AG04450 (cell line): Measurements from ENCODE around the gene MED7. TPM values are rescaled to one million over a fixed set of nuclear protein-coding genes. Genes with fewer than 3 reads are reported as not detected.

Experiments used
- CTCF ChIA-PET: fragments of 300-600, 350-600 bp; formaldehyde crosslinking; extraction: SDS; loops from one replicate; lab custom pipeline; 2022; ENCODE audit warnings: antibody characterized with exemption, inconsistent platforms; lab: Charles Lee
- POLR2A ChIA-PET: fragments of 350-600 bp; formaldehyde crosslinking; extraction: SDS; loops from one replicate; lab custom pipeline; 2021; ENCODE audit warnings: antibody characterized with exemption, inconsistent platforms; lab: Yijun Ruan, JAX
- DNase-seq: peaks from one replicate; pipeline ENCODE4 v3.0.0-alpha.2; 2011; ENCODE audit warnings: low read depth, low spot score
- H3K27ac ChIP-seq: one replicate; pipeline ENCODE4 v1.5.1; 2012; ENCODE audit warnings: low read depth, low read length, control low read depth
- H3K27me3 ChIP-seq: one replicate; pipeline ENCODE4 v1.6.0; 2012; ENCODE audit warnings: low read length; ENCODE audit not compliant: control insufficient read depth, insufficient read depth
- H3K4me3 ChIP-seq: 2 replicates; pipeline ENCODE4 v1.5.1; 2011; ENCODE audit warnings: mild to moderate bottlenecking, low read depth, low read length, control low read depth
- H3K9me3 ChIP-seq: 2 replicates; pipeline ENCODE4 v1.5.1; 2012; ENCODE audit warnings: low read length; ENCODE audit not compliant: control insufficient read depth, insufficient read depth
- polyA plus RNA-seq: library from polyadenylated mRNA; depleted of rRNA; stranded (reverse); fragments of >200 nt; gene quantifications from 2 replicates; pipeline ENCODE4 v1.2.3, GENCODE V29; 2011
- TF ChIP-seq, protein P1 (sequence below): IDR thresholded peaks from 2 replicates; pipeline ENCODE4 v1.5.1; 2011; ENCODE audit warnings: low read depth, low read length, control low read depth, inconsistent platforms

The MED7 gene
- polyA plus RNA-seq, 1 experiment: 16.4 TPM

DNA sequence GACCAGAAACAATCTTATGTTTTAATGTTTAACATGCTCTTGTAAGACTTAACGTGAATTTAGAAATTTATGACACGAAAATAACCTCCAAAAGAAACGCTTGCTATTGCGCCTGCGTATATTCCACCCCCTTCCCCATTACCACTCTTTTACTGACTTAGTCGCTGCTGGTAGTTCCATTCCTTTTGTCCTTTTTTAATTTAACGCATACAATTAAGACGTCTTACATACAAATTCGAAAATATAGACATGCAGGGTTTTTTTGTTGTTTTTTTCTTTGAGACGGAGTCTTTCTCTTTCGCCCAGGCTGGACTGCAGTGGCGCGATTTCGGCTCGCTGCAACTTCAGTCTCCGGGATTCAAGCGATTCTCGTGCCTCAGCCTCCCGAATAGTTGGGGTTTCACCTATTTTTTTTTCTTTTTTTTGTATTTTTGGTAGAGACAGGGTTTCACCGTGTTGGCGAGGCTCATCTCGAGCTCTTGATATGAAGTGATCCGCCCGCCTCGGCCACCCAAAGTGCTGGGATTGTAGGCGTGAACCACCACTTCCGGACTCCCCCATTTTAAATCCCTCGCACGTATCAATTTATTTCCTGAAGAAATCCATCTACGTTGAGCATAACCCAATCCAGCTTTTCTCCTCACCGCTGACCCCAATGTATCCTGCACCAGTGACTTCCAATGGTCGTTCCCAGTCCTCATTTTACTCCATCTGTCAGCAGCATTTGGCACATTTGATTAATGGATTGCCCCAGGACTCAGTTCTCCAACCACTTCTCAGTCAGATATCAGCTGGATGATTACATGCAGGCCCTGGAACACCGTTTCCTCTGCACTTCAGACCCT, 684 bp upstream of the MED7 start:
- no peaks in the 10 kb centered on the region for H3K27me3 ChIP-seq
- TF ChIP-seq, protein P1, sequence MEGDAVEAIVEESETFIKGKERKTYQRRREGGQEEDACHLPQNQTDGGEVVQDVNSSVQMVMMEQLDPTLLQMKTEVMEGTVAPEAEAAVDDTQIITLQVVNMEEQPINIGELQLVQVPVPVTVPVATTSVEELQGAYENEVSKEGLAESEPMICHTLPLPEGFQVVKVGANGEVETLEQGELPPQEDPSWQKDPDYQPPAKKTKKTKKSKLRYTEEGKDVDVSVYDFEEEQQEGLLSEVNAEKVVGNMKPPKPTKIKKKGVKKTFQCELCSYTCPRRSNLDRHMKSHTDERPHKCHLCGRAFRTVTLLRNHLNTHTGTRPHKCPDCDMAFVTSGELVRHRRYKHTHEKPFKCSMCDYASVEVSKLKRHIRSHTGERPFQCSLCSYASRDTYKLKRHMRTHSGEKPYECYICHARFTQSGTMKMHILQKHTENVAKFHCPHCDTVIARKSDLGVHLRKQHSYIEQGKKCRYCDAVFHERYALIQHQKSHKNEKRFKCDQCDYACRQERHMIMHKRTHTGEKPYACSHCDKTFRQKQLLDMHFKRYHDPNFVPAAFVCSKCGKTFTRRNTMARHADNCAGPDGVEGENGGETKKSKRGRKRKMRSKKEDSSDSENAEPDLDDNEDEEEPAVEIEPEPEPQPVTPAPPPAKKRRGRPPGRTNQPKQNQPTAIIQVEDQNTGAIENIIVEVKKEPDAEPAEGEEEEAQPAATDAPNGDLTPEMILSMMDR: no peak
- ChIA-PET CTCF (interaction anchor here (0.9 to 4.0 kb wide), 3 partner anchors 11 to 600 kb away, joined by 4 to 28 read pairs (median 4); partner anchors contain the start of gene LSM11), POLR2A (interaction anchor here (0.6 to 1.4 kb wide), 4 partner anchors 11 to 979 kb away, joined by 3 to 6 read pairs (median 4); partner anchors contain the start of gene THG1L)
- H3K27ac ChIP-seq: peak overlapping the region; percentile 71
- H3K4me3 ChIP-seq: peak overlapping the region; percentile 98
- DNase-seq: no peak
- H3K9me3 ChIP-seq: no peaks in the 10 kb centered on the region; the same call in 1 of the 2 replicates

DNA sequence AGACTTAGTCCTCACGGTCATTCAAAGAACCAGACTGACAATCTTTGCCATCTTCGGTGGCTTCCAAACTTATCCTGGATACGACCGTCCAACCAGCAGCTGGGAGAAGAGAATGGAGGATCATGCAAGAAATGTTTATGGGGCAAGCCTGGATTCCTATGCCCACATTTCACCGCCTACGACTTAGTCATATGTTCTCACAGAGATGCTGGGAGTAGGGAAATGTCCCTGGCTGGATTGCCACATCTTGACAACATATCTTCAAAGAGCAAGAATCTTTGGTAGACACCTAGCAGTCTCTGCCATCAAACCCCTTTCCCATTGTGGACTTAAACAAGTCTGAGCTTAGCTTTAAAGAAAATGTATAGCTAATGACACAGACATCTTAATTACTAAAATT, 5.0 kb downstream of the MED7 start:
- POLR2A ChIA-PET: no interaction called here
- no peak for DNase-seq
- Histone ChIP-seq H3K9me3 (no peaks in the 10 kb centered on the region; the same call in 1 of the 2 replicates), H3K4me3 (no peak overlapping the region), H3K27me3 (no peaks in the 10 kb centered on the region), H3K27ac (no peak overlapping the region)
- CTCF ChIA-PET: interaction anchor here (0.9 to 2.0 kb wide), 6 partner anchors 8 to 1999 kb away, joined by 3 to 11 read pairs (median 4); no protein-coding TSS in a partner anchor
- TF ChIP-seq, protein P1: no peak

DNA sequence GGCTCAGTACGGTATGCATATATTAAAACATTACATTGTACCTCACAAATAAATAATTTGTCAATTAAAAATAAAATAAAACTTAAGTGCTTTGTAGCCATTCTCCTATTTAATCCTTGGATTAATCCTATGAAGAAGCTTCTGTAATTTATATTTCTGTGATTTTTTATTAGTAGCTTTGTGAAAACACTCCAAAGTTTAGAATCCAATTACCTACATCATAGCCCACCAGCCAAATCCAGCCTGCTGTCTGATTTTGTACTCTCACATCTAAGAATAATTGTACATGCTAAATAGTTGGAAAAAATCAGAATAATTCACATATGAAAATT, 10.4 kb downstream of the MED7 start:
- TF ChIP-seq, protein P1: no peak
- Histone ChIP-seq H3K9me3 (no peaks in the 10 kb centered on the region), H3K27me3 (no peaks in the 10 kb centered on the region), H3K4me3 (no peak overlapping the region), H3K27ac (no peak overlapping the region)
- CTCF ChIA-PET: interaction anchor here (0.5 to 3.2 kb wide), 13 partner anchors 10 to 1996 kb away, joined by 3 to 56 read pairs (median 3); partner anchors contain the start of gene MED7
- POLR2A ChIA-PET: interaction anchor here (0.6 to 1.3 kb wide), 2 partner anchors 10 to 30 kb away, joined by 6 to 9 read pairs; partner anchors contain the start of gene MED7
- DNase-seq: no peak

DNA sequence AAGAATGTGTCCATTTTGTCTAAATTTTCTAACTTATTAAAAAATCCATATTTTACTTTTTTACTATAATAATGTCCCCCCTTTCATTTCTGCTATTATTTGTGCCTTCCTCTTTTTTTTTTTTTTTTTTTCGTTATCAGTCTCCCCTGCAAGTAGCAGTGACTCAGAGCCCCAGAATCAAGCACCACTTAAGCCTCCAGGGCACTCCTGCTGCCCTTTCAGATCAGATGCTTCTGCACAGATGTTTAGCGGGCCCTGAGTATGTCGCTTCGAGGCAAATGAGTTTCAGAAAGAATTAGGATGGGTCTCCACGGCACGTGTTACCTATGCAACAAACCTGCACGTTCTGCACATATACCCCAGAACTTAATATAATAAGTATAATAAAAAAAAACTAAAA, 11.7 kb downstream of the MED7 start:
- no peak for DNase-seq
- POLR2A ChIA-PET: no interaction called here
- CTCF ChIA-PET: interaction anchor here (0.6 to 3.2 kb wide), 7 partner anchors 7 to 1995 kb away, joined by 3 to 56 read pairs (median 5); partner anchors contain the start of gene MED7
- no peaks in the 10 kb centered on the region for H3K27me3 ChIP-seq
- H3K4me3 ChIP-seq: no peak overlapping the region
- no peaks in the 10 kb centered on the region for H3K9me3 ChIP-seq
- no peak overlapping the region for H3K27ac ChIP-seq
- TF ChIP-seq, protein P1: no peak

DNA sequence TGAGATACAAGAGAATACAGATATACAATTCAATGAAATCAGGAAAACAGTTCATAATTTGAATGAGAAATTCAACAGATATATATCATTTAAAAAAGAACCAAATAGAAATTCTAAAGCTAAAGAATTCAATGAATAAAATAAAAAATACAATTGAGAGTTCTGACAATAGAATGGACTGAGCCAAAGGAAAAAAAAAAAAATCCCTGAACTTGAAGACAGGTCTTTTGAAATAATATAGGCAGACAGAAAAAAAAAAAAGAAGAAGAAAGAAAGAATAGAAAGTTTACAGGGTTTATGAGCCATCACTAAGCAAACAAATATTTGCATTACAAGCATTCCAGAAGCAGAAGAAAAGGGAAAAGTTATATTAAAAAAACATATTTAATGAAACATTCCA, 21.0 kb downstream of the MED7 start:
- ChIA-PET POLR2A (no interaction called here), CTCF (no interaction called here)
- TF ChIP-seq, protein P1: no peak
- Histone ChIP-seq H3K27ac (no peak overlapping the region), H3K4me3 (no peak overlapping the region), H3K27me3 (no peaks in the 10 kb centered on the region), H3K9me3 (no peaks in the 10 kb centered on the region)
- no peak for DNase-seq
